Gastroesophageal sphincter (tissue), 3 donors: ENCODE measurements around the gene JMY.

Experiments
- CTCF ChIP-seq, 4 experiments: fragments of 200-600 bp in 2 of 4; fragments of 450-650 bp in 2 of 4; sonication (generic) in 1 of 4; IDR thresholded peaks; one replicate each; pipeline ENCODE4 v1.5.1; 2017 to 2019; ENCODE audit warnings: antibody characterized with exemption in 4 of 4, mild to moderate bottlenecking in 2 of 4, moderate library complexity in 2 of 4
- EP300 ChIP-seq: sonication (generic); formaldehyde crosslinking; IDR thresholded peaks from one replicate; pipeline ENCODE4 v1.6.1; 2017; ENCODE audit warnings: antibody characterized with exemption, mild to moderate bottlenecking
- POLR2A ChIP-seq, 2 donors: fragments of 450-650 bp; IDR thresholded peaks; one replicate each; pipeline ENCODE4 v1.6.1; 2017; ENCODE audit warnings: antibody characterized with exemption in 2 of 2, mild to moderate bottlenecking in 2 of 2, moderate library complexity in 1 of 2
- POLR2AphosphoS5 ChIP-seq: sonication (generic); formaldehyde crosslinking; IDR thresholded peaks from one replicate; pipeline ENCODE4 v1.6.1; 2017; ENCODE audit warnings: antibody characterized with exemption

- TF ChIP-seq POLR2AphosphoS5: no peak
- TF ChIP-seq EP300: no peak
- no peak for TF ChIP-seq CTCF (IDR thresholded peaks at IDR 0.05)
- no peak for TF ChIP-seq POLR2A (IDR thresholded peaks at IDR 0.05)
These were observed 34.7 kb upstream of the JMY start for GRCh38 chr5:79201206-79201605.
